HG02678 (cell line): Measurements from ENCODE around the gene ARHGAP26.
A peak's percentile ranks its signal among the peaks of the same experiment; 100 is the strongest.

Source experiments
- ATAC-seq: cut with Tn5 transposase; IDR thresholded peaks from one replicate; pipeline ENCODE4 v1.9.1; 2021; ENCODE audit warnings: mild to moderate bottlenecking, moderate library complexity; ENCODE audit not compliant: unreplicated experiment

Gene ARHGAP26

GRCh38 chr5:143208781-143209510 is 438.8 kb downstream of the ARHGAP26 start:
- ATAC-seq = no peak

- no peak for ATAC-seq
Measured at GRCh38 chr5:143209881-143210395, 439.8 kb downstream of the ARHGAP26 start.

GRCh38 chr5:143210576-143210975 is 440.4 kb downstream of the ARHGAP26 start:
- no peak for ATAC-seq

GRCh38 chr5:143212261-143212660 is 442.1 kb downstream of the ARHGAP26 start:
- no peak for ATAC-seq

- no peak for ATAC-seq
Measured at GRCh38 chr5:143213231-143213850, 443.2 kb downstream of the ARHGAP26 start.

GRCh38 chr5:143213851-143214363 is 443.7 kb downstream of the ARHGAP26 start:
- ATAC-seq = peak; percentile 68

- ATAC-seq = no peak
Measured at GRCh38 chr5:143214458-143214857, 444.3 kb downstream of the ARHGAP26 start.

GRCh38 chr5:143214890-143215289 is 444.7 kb downstream of the ARHGAP26 start:
- no peak for ATAC-seq

GRCh38 chr5:143215690-143216089 is 445.5 kb downstream of the ARHGAP26 start:
- ATAC-seq = no peak

- no peak for ATAC-seq
Measured at GRCh38 chr5:143216211-143216610, 446.0 kb downstream of the ARHGAP26 start.

GRCh38 chr5:143217065-143217803 is 447.1 kb downstream of the ARHGAP26 start:
- ATAC-seq = no peak

GRCh38 chr5:143217804-143218160 is 447.6 kb downstream of the ARHGAP26 start:
- ATAC-seq = peak; percentile 27

- ATAC-seq = no peak
Measured at GRCh38 chr5:143218517-143219170, 448.5 kb downstream of the ARHGAP26 start.

GRCh38 chr5:143219696-143220095 is 449.5 kb downstream of the ARHGAP26 start:
- ATAC-seq = no peak

GRCh38 chr5:143220748-143221251 is 450.6 kb downstream of the ARHGAP26 start:
- no peak for ATAC-seq

- peak; percentile 70 for ATAC-seq
Measured at GRCh38 chr5:143222287-143223231, 452.4 kb downstream of the ARHGAP26 start.

GRCh38 chr5:143224672-143225071 is 454.5 kb downstream of the ARHGAP26 start:
- ATAC-seq = no peak

- ATAC-seq = no peak
Measured at GRCh38 chr5:143225511-143225910, 455.3 kb downstream of the ARHGAP26 start.

GRCh38 chr5:143226361-143226760 is 456.2 kb downstream of the ARHGAP26 start:
- no peak for ATAC-seq

- ATAC-seq = no peak
Measured at GRCh38 chr5:143226872-143227271, 456.7 kb downstream of the ARHGAP26 start.
